Ovary (tissue), 3 donors: Measurements from ENCODE around the gene ZC3H7A.
"Not testable (repeated sequence)": the region's sequence is repeated elsewhere in the genome, so short reads cannot be mapped to it uniquely, and the experiment has no call there.

ENCODE experiments used
- CTCF ChIP-seq, 3 donors: fragments of 450-650 bp in 2 of 3; fragments of 200-600 bp in 1 of 3; IDR thresholded peaks; one replicate each; pipeline versions ENCODE4 v1.5.1 to v1.8.0; 2016 to 2022; ENCODE audit warnings: antibody characterized with exemption in 3 of 3, mild to moderate bottlenecking in 1 of 3
- EP300 ChIP-seq: sonication (generic); formaldehyde crosslinking; IDR thresholded peaks from one replicate; pipeline ENCODE4 v1.6.1; 2017; ENCODE audit warnings: antibody characterized with exemption
- POLR2A ChIP-seq: fragments of 450-650 bp; IDR thresholded peaks from one replicate; pipeline ENCODE4 v1.6.1; 2017; ENCODE audit warnings: antibody characterized with exemption, mild to moderate bottlenecking, moderate library complexity
- donor health status: DM: no; HTN: no; CAD: no.

- TF ChIP-seq CTCF (IDR thresholded peaks at IDR 0.05); POLR2A; EP300: not testable (repeated sequence)
Observed at GRCh38 chr16:11784381-11784780, 12.7 kb downstream of the ZC3H7A start.
